GM21786 (cell line): ENCODE measurements around the gene ZNF423.

Experiments used
- ATAC-seq: cut with Tn5 transposase; IDR thresholded peaks from one replicate; pipeline ENCODE4 v1.9.1; 2021; ENCODE audit not compliant: unreplicated experiment

Gene ZNF423

GRCh38 chr16:49608779-49609178 lies 247.1 kb downstream of the ZNF423 start:
- no peak for ATAC-seq

GRCh38 chr16:49608098-49608497 lies 247.8 kb downstream of the ZNF423 start:
- ATAC-seq = no peak

- no peak for ATAC-seq
Measured at GRCh38 chr16:49605536-49606254, 250.2 kb downstream of the ZNF423 start.

- no peak for ATAC-seq
Measured at GRCh38 chr16:49604602-49605001, 251.3 kb downstream of the ZNF423 start.

- ATAC-seq = no peak
Measured at GRCh38 chr16:49603956-49604355, 252.0 kb downstream of the ZNF423 start.

- no peak for ATAC-seq
Measured at GRCh38 chr16:49602976-49603310, 253.0 kb downstream of the ZNF423 start.

- ATAC-seq = no peak
Measured at GRCh38 chr16:49602201-49602975, 253.5 kb downstream of the ZNF423 start.

- ATAC-seq = no peak
Measured at GRCh38 chr16:49601576-49601975, 254.3 kb downstream of the ZNF423 start.

- no peak for ATAC-seq
Measured at GRCh38 chr16:49600976-49601375, 254.9 kb downstream of the ZNF423 start.

GRCh38 chr16:49600536-49600935 lies 255.4 kb downstream of the ZNF423 start:
- no peak for ATAC-seq

- no peak for ATAC-seq
Measured at GRCh38 chr16:49599704-49600103, 256.2 kb downstream of the ZNF423 start.

- ATAC-seq = no peak
Measured at GRCh38 chr16:49599281-49599680, 256.6 kb downstream of the ZNF423 start.

GRCh38 chr16:49598383-49599170 lies 257.3 kb downstream of the ZNF423 start:
- ATAC-seq = peak; percentile 77

- ATAC-seq = no peak
Measured at GRCh38 chr16:49597796-49598195, 258.1 kb downstream of the ZNF423 start.

- ATAC-seq = no peak
Measured at GRCh38 chr16:49596648-49597291, 259.1 kb downstream of the ZNF423 start.

GRCh38 chr16:49596068-49596467 lies 259.8 kb downstream of the ZNF423 start:
- ATAC-seq = no peak

GRCh38 chr16:49594685-49595498 lies 261.0 kb downstream of the ZNF423 start:
- ATAC-seq = no peak

GRCh38 chr16:49594153-49594552 lies 261.8 kb downstream of the ZNF423 start:
- ATAC-seq = no peak

GRCh38 chr16:49593424-49594040 lies 262.4 kb downstream of the ZNF423 start:
- ATAC-seq = no peak
